Stomach (tissue), 9 donors: ENCODE results near the gene SMC2. TPM values are rescaled to one million over a fixed set of nuclear protein-coding genes. Genes with fewer than 3 reads are reported as not detected.

Source experiments
- DNase-seq, 2 donors: peaks; one replicate each; pipeline versions ENCODE4 v3.0.0 to v3.0.0-alpha.2; 2013 to 2019
- H3K27ac ChIP-seq, 5 donors: fragments of 200-600 bp in 4 of 5; sonication (generic) in 4 of 5; one replicate each; pipeline ENCODE4 v1.5.1; 2013 to 2019; ENCODE audit warnings: mild to moderate bottlenecking in 1 of 5, moderate library complexity in 1 of 5
- H3K27me3 ChIP-seq, 3 donors: fragments of 200-600 bp; sonication (generic); one replicate each; pipeline ENCODE4 v1.5.1; 2017 to 2019; ENCODE audit warnings: mixed run types in 1 of 3
- H3K36me3 ChIP-seq, 4 donors: fragments of 200-600 bp; sonication (generic); 1 replicate in 3 of 4; 2 replicates in 1 of 4; pipeline ENCODE4 v1.5.1; 2016 to 2019
- H3K4me1 ChIP-seq, 4 donors: fragments of 200-600 bp; sonication (generic); one replicate each; pipeline ENCODE4 v1.5.1; 2016 to 2019
- H3K4me3 ChIP-seq, 4 donors: fragments of 200-600 bp; sonication (generic) in 3 of 4; one replicate each; pipeline ENCODE4 v1.5.1; 2016 to 2019; ENCODE audit warnings: mild to moderate bottlenecking in 1 of 4
- H3K9me3 ChIP-seq, 4 donors: fragments of 200-600 bp; sonication (generic); one replicate each; pipeline ENCODE4 v1.5.1; 2016 to 2019
- EP300 ChIP-seq: sonication (generic); formaldehyde crosslinking; IDR thresholded peaks from one replicate; pipeline ENCODE4 v1.6.1; 2017; ENCODE audit warnings: antibody characterized with exemption
- POLR2A ChIP-seq, 4 donors: fragments of 450-650 bp; IDR thresholded peaks; one replicate each; pipeline ENCODE4 v1.6.1; 2016; ENCODE audit warnings: antibody characterized with exemption in 4 of 4, control low read depth in 2 of 4, mild to moderate bottlenecking in 1 of 4, moderate library complexity in 1 of 4
- POLR2AphosphoS5 ChIP-seq, 3 donors: sonication (generic); formaldehyde crosslinking; IDR thresholded peaks; one replicate each; pipeline ENCODE4 v1.6.1; 2016; ENCODE audit warnings: antibody characterized with exemption in 3 of 3
- WGBS, 5 donors: extraction: QIAGEN DNeasy Blood & Tissue Kit in 3 of 5; methylation state at CpG; one replicate each; pipeline versions ENCODE4 v1.1.5 to v1.1.7; 2013 to 2018; 5-methylcytosine and 5-hydroxymethylcytosine counted together
- intact Hi-C: fragments of 100-400 bp; cut with DNase I; formaldehyde crosslinking; loops from one replicate; pipeline ENCODE4 v1.15.1; 2023; ENCODE audit warnings: low total_unique reads
- polyA plus RNA-seq, 3 donors: library from polyadenylated mRNA; stranded (reverse); fragments of 200-250 nt; gene quantifications; one replicate each; pipeline ENCODE4 v1.2.3, GENCODE V29; 2013
- total RNA-seq, 5 donors: library from RNA; depleted of rRNA; stranded (reverse); fragments of >200 nt; gene quantifications; one replicate each; pipeline versions ENCODE4 v1.1.0 to v1.2.3, GENCODE V29; 2014 to 2016
- TF ChIP-seq, protein P1 (sequence below), 7 experiments: fragments of 450-650 bp in 4 of 7; fragments of 200-600 bp in 3 of 7; sonication (generic) in 3 of 7; IDR thresholded peaks; one replicate each; pipeline ENCODE4 v1.5.1; 2016 to 2019; ENCODE audit warnings: antibody characterized with exemption in 7 of 7, control low read depth in 2 of 7, mild to moderate bottlenecking in 1 of 7
- donor health status: healthy with polysubstance abuse.
- donor health status: Bipolar disorder and iron deficiency.
- donor health status: healthy.

The SMC2 gene
- total and polyA plus RNA-seq, 8 donors: 1.4 to 16.0 (median 3.4) TPM

DNA sequence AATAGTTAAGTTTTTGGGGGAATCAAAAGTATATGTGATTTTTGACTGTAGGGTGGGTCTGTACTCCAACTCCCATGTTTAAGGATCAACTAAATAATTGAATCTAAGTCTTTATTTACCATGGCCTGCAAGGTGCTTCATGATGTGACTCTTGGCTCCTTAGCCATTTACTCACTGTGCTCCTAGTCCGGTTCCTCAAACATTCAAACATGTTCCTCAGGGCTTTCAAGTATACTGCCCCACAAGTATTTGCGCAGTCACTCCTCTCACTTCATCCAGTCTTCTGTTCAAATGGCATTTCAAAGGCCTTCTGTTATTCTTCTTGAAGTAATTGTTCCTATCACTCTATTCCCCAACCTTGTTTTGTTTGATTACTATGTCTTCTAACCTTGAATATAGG is 16.4 kb downstream of the SMC2 start:
- DNase-seq: no peak
- Histone ChIP-seq H3K36me3 (peaks cover 4 to 75% (median 68%) of the 10 kb centered on the region in 4 donors), H3K27ac (no peak overlapping the region), H3K27me3 (no peaks in the 10 kb centered on the region), H3K9me3 (no peaks in the 10 kb centered on the region), H3K4me3 (no peak overlapping the region), H3K4me1 (no peaks in the 10 kb centered on the region)
- no peak for TF ChIP-seq POLR2AphosphoS5 (IDR thresholded peaks at IDR 0.05)
- TF ChIP-seq, protein P1, sequence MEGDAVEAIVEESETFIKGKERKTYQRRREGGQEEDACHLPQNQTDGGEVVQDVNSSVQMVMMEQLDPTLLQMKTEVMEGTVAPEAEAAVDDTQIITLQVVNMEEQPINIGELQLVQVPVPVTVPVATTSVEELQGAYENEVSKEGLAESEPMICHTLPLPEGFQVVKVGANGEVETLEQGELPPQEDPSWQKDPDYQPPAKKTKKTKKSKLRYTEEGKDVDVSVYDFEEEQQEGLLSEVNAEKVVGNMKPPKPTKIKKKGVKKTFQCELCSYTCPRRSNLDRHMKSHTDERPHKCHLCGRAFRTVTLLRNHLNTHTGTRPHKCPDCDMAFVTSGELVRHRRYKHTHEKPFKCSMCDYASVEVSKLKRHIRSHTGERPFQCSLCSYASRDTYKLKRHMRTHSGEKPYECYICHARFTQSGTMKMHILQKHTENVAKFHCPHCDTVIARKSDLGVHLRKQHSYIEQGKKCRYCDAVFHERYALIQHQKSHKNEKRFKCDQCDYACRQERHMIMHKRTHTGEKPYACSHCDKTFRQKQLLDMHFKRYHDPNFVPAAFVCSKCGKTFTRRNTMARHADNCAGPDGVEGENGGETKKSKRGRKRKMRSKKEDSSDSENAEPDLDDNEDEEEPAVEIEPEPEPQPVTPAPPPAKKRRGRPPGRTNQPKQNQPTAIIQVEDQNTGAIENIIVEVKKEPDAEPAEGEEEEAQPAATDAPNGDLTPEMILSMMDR (IDR thresholded peaks at IDR 0.05): no peak
- intact Hi-C loops: no loop called here
- 92 to 99% (median 98%) methylated on average over 2 of the region's 2 CpGs for WGBS, 5 donors

DNA sequence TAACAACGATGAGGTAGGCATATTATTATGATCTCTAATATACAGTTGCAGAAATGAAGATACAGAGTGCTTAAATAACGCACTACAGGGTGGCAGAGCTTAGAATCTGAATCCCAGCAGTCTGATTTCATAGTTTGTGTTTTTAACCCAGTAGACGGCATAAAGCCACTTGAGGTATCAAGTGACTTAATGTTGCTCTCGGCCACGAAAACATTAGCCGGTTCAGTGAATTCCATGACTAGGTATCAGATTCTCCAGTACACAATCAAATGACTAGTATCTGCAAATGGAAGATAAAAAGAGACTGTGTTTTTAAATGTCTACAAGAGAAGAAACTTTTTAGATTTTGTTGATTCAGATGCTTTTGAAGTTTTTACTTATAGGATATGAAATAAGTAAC is 24.8 kb downstream of the SMC2 start:
- intact Hi-C loops: no loop called here
- peaks cover 4 to 73% (median 66%) of the 10 kb centered on the region in 4 donors for H3K36me3 ChIP-seq
- no peak overlapping the region for H3K4me3 ChIP-seq
- DNase-seq: no peak
- WGBS, 5 donors: 81 to 97% (median 86%) methylated on average over 6 of the region's 6 CpGs
- H3K27me3 ChIP-seq: no peaks in the 10 kb centered on the region
- no peaks in the 10 kb centered on the region for H3K4me1 ChIP-seq
- H3K27ac ChIP-seq: no peak overlapping the region
- H3K9me3 ChIP-seq: no peaks in the 10 kb centered on the region
- TF ChIP-seq, protein P1 (IDR thresholded peaks at IDR 0.05): no peak
- no peak for TF ChIP-seq POLR2A (IDR thresholded peaks at IDR 0.05)
- no peak for TF ChIP-seq EP300
- no peak for TF ChIP-seq POLR2AphosphoS5 (IDR thresholded peaks at IDR 0.05)

DNA sequence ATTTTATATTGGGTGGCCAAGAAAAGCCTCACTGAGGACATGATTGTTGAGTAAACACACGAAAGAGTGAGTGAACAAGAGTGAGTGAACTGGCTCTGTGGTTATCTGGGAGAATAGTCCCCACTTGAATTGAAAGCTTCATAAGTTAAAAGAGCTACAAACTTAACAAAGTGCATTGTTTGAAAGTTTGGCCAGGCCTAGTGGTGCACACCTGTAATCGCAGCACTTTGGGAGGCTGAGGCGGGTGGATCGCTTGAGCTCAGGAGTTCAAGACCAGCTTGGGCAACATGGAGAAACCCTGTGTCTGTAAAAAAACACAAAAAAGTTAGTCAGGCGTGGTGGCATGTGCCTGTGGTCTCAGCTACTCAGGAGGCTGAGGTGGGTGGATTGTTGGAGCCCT is 26.9 kb downstream of the SMC2 start:
- H3K36me3 ChIP-seq: peaks cover 4 to 77% (median 67%) of the 10 kb centered on the region in 4 donors
- intact Hi-C loops: no loop called here

DNA sequence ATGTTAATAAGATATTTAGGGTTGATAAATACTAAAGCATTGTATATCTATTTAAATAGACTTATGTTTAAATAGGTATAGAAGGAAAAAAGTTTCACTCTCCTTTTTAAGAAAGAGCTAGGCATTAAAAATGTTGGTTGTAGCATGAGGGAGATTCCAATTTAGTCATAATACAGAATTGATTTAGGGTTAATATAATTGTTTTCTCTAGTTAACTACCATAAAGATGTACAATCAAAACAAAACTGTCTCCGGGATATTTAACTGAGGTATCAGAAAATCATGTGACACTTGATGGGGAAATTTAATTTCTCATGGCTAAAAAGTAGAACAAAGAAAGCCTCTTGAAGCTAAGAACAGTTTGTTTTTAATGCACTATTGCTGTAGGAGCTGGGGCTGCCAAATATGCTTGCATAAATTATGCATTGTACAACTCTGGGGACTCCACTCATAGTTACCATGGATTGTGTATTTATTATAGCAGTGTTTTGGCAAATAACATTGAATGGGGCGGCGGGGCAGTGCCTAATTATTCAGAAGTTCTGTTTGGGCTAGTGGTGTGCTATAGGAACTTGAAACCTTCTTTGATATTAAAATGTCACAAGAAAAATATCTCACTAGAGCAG is 44.2 kb downstream of the SMC2 start:
- WGBS, 5 donors: 79 to 95% (median 88%) methylated on average over 3 of the region's 3 CpGs
- Histone ChIP-seq H3K36me3 (peaks cover 0 to 75% (median 53%) of the 10 kb centered on the region in 4 donors), H3K9me3 (no peaks in the 10 kb centered on the region), H3K27me3 (no peaks in the 10 kb centered on the region), H3K4me3 (no peak overlapping the region), H3K4me1 (no peaks in the 10 kb centered on the region), H3K27ac (no peak overlapping the region)
- intact Hi-C loops: no loop called here
- no peak for TF ChIP-seq POLR2A (IDR thresholded peaks at IDR 0.05)
- TF ChIP-seq EP300: no peak
- TF ChIP-seq POLR2AphosphoS5 (IDR thresholded peaks at IDR 0.05): no peak
- TF ChIP-seq, protein P1 (IDR thresholded peaks at IDR 0.05): no peak
- no peak for DNase-seq

More for the DNA sequence above, 26.9 kb downstream of the SMC2 start:
- Histone ChIP-seq H3K4me3 (no peak overlapping the region), H3K27me3 (no peaks in the 10 kb centered on the region), H3K9me3 (no peaks in the 10 kb centered on the region), H3K27ac (no peak overlapping the region), H3K4me1 (no peaks in the 10 kb centered on the region)
- TF ChIP-seq POLR2A (IDR thresholded peaks at IDR 0.05) (no peak), POLR2AphosphoS5 (IDR thresholded peaks at IDR 0.05) (no peak), EP300 (no peak)
- TF ChIP-seq, protein P1 (IDR thresholded peaks at IDR 0.05): no peak
- 94 to 98% (median 97%) methylated on average over 5 of the region's 5 CpGs for WGBS, 5 donors
- no peak for DNase-seq
